H1 (cell line): Measurements from ENCODE around the gene ABCG1. TPM values are rescaled to one million over a fixed set of nuclear protein-coding genes. Genes with fewer than 3 reads are reported as not detected.
A peak's percentile ranks its signal among the peaks of the same experiment; 100 is the strongest.

Source experiments
- CTCF ChIA-PET: fragments of 300-600 bp; sonication (Branson Sonifier 250); formaldehyde crosslinking; loops from one replicate; lab custom pipeline; 2021; ENCODE audit not compliant: partially characterized antibody; lab: Charles Lee
- POLR2A ChIA-PET: fragments of 300-600 bp; sonication (Branson Sonifier 250); formaldehyde crosslinking; loops from one replicate; lab custom pipeline; 2021; ENCODE audit warnings: inconsistent platforms; ENCODE audit not compliant: partially characterized antibody; lab: Charles Lee
- DNase-seq, 2 experiments: peaks; one replicate each; pipeline versions ENCODE4 v3.0.0 to v3.0.0-alpha.2; 2010 to 2022; ENCODE audit warnings: low spot score in 2 of 2, low read depth in 1 of 2, mixed read lengths in 1 of 2
- FAIRE-seq: peaks from 2 replicates; lab custom pipeline; 2011; peaks lifted over from hg19 to GRCh38; lab: Jason Lieb, UNC
- H2AFZ ChIP-seq: 2 replicates; pipeline ENCODE4 v1.8.1; 2012; ENCODE audit warnings: low read length, inconsistent platforms
- H2AK5ac ChIP-seq: 2 replicates; pipeline ENCODE4 v1.6.1; 2013; ENCODE audit warnings: low read depth, low read length
- H2BK120ac ChIP-seq: replicated peaks from 2 replicates; pipeline ENCODE3; 2013; ENCODE audit warnings: low read depth, low read length, inconsistent platforms
- H2BK12ac ChIP-seq: 2 replicates; pipeline ENCODE4 v1.6.1; 2013; ENCODE audit warnings: low read depth, low read length
- H2BK15ac ChIP-seq: 2 replicates; pipeline ENCODE4 v1.6.1; 2013; ENCODE audit warnings: low read length
- H2BK20ac ChIP-seq: 2 replicates; pipeline ENCODE4 v1.6.1; 2013; ENCODE audit warnings: low read length
- H2BK5ac ChIP-seq: 2 replicates; pipeline ENCODE4 v1.6.1; 2013; ENCODE audit warnings: low read depth, low read length
- H3K14ac ChIP-seq: 2 replicates; pipeline ENCODE4 v1.6.1; 2013; ENCODE audit warnings: inconsistent platforms; ENCODE audit not compliant: insufficient read length
- H3K18ac ChIP-seq: 2 replicates; pipeline ENCODE4 v1.6.1; 2013; ENCODE audit warnings: low read length; ENCODE audit errors: extremely low read depth
- H3K23ac ChIP-seq: 2 replicates; pipeline ENCODE4 v1.6.1; 2013; ENCODE audit warnings: inconsistent platforms; ENCODE audit not compliant: insufficient read length
- H3K23me2 ChIP-seq: 2 replicates; pipeline ENCODE4 v1.6.1; 2013; ENCODE audit warnings: low read depth, low read length
- H3K27ac ChIP-seq: 2 replicates; pipeline ENCODE4 v1.6.1; 2011; ENCODE audit warnings: low read depth, low read length, inconsistent platforms
- H3K27me3 ChIP-seq, 4 experiments: replicated peaks in 1 of 4; 1 replicate in 1 of 4; 2 replicates in 3 of 4; pipeline versions ENCODE4 v1.6.1 to v1.8.1; 2011 to 2013; ENCODE audit warnings: low read length in 3 of 4, mild to moderate bottlenecking in 3 of 4, inconsistent platforms in 2 of 4, mixed read lengths in 2 of 4, moderate library complexity in 1 of 4; ENCODE audit not compliant: control insufficient read depth in 3 of 4, insufficient read depth in 3 of 4; ENCODE audit errors: extremely low read depth in 1 of 4
- H3K36me3 ChIP-seq, 4 experiments: 2 replicates each; pipeline versions ENCODE4 v1.6.1 to v1.8.1; 2011 to 2013; ENCODE audit warnings: mild to moderate bottlenecking in 4 of 4, low read length in 3 of 4, moderate library complexity in 2 of 4, control low read depth in 1 of 4, inconsistent platforms in 1 of 4; ENCODE audit not compliant: insufficient read depth in 4 of 4, control insufficient read depth in 2 of 4
- H3K4ac ChIP-seq: replicated peaks from 2 replicates; pipeline ENCODE3; 2013; ENCODE audit warnings: low read length, low read depth, mixed read lengths, inconsistent platforms; ENCODE audit not compliant: insufficient read length
- H3K4me1 ChIP-seq, 4 experiments: replicated peaks in 1 of 4; 1 replicate in 1 of 4; 2 replicates in 3 of 4; pipeline versions ENCODE4 v1.6.1 to v1.8.1; 2011 to 2013; ENCODE audit warnings: low read length in 3 of 4, inconsistent platforms in 2 of 4, mixed read lengths in 1 of 4; ENCODE audit not compliant: insufficient read depth in 4 of 4, control insufficient read depth in 3 of 4
- H3K4me2 ChIP-seq, 2 experiments: 2 replicates each; pipeline versions ENCODE4 v1.6.1 to v1.8.1; 2011 to 2013; ENCODE audit warnings: low read depth in 2 of 2, low read length in 2 of 2, control low read depth in 1 of 2, inconsistent platforms in 1 of 2, mild to moderate bottlenecking in 1 of 2; ENCODE audit not compliant: insufficient read depth in 1 of 2
- H3K4me3 ChIP-seq, 4 experiments: fragments of 200-600, 300-600 bp in 1 of 4; sonication (generic), shearing (Covaris generic), sonication (Bioruptor Twin) in 1 of 4; 2 replicates each; pipeline versions ENCODE4 v1.5.1 to v1.8.1; 2011 to 2016; ENCODE audit warnings: low read length in 4 of 4, low read depth in 3 of 4, control low read depth in 2 of 4, inconsistent platforms in 2 of 4, mild to moderate bottlenecking in 2 of 4, mixed read lengths in 1 of 4, moderate library complexity in 1 of 4; ENCODE audit not compliant: insufficient read depth in 2 of 4; ENCODE audit errors: extremely low read depth in 1 of 4
- H3K56ac ChIP-seq: replicated peaks from 2 replicates; pipeline ENCODE3; 2013; ENCODE audit warnings: low read depth, mild to moderate bottlenecking, mixed read lengths, low read length, inconsistent platforms; ENCODE audit not compliant: insufficient read length
- H3K79me1 ChIP-seq: 2 replicates; pipeline ENCODE4 v1.6.1; 2013; ENCODE audit warnings: low read depth, low read length, control low read depth
- H3K79me2 ChIP-seq, 2 experiments: 2 replicates each; pipeline versions ENCODE4 v1.6.1 to v1.8.1; 2012 to 2013; ENCODE audit warnings: low read length in 2 of 2, mild to moderate bottlenecking in 2 of 2, inconsistent platforms in 1 of 2; ENCODE audit not compliant: insufficient read depth in 2 of 2, control insufficient read depth in 1 of 2
- H3K9ac ChIP-seq, 4 experiments: replicated peaks in 1 of 4; 1 replicate in 1 of 4; 2 replicates in 3 of 4; pipeline versions ENCODE4 v1.6.1 to v1.8.1; 2011 to 2013; ENCODE audit warnings: low read depth in 3 of 4, low read length in 3 of 4, control low read depth in 2 of 4, mild to moderate bottlenecking in 2 of 4, moderate library complexity in 2 of 4, inconsistent platforms in 1 of 4; ENCODE audit errors: extremely low read depth in 1 of 4
- H3K9me3 ChIP-seq, 2 experiments: 2 replicates each; pipeline versions ENCODE4 v1.6.1 to v1.8.1; 2012 to 2013; ENCODE audit warnings: mild to moderate bottlenecking in 2 of 2, moderate library complexity in 2 of 2, control low read depth in 1 of 2, inconsistent platforms in 1 of 2, low read depth in 1 of 2, low read length in 1 of 2, mixed read lengths in 1 of 2; ENCODE audit not compliant: insufficient read depth in 2 of 2
- H4K20me1 ChIP-seq, 2 experiments: replicated peaks in 1 of 2; 2 replicates each; pipeline versions ENCODE3 to v1.8.1; 2011 to 2013; ENCODE audit warnings: inconsistent platforms in 2 of 2, low read length in 2 of 2, mild to moderate bottlenecking in 1 of 2; ENCODE audit not compliant: insufficient read depth in 2 of 2, control insufficient read depth in 1 of 2
- H4K5ac ChIP-seq: 2 replicates; pipeline ENCODE4 v1.6.1; 2013; ENCODE audit warnings: low read length, low read depth, mixed read lengths, inconsistent platforms; ENCODE audit not compliant: insufficient read length
- H4K8ac ChIP-seq: 2 replicates; pipeline ENCODE4 v1.8.0; 2013; ENCODE audit warnings: mild to moderate bottlenecking, moderate library complexity, low read length, inconsistent platforms; ENCODE audit not compliant: insufficient read depth; ENCODE audit errors: extremely low read depth
- H4K91ac ChIP-seq: replicated peaks from 2 replicates; pipeline ENCODE3; 2013; ENCODE audit warnings: low read length, mixed read lengths, inconsistent platforms; ENCODE audit not compliant: insufficient read length
- ATF3 ChIP-seq: IDR thresholded peaks from 2 replicates; pipeline ENCODE4 v1.6.1; 2011; ENCODE audit warnings: low read depth, mild to moderate bottlenecking, low read length; ENCODE audit not compliant: insufficient read depth
- BACH1 ChIP-seq: IDR thresholded peaks from 2 replicates; pipeline ENCODE4 v1.6.1; 2012; ENCODE audit warnings: low read length, improper control_type of control experiment
- CBX5 ChIP-seq: fragments of 300-800, 300-1000 bp; sonication (generic); IDR thresholded peaks from 2 replicates; pipeline ENCODE4 v1.7.1; 2016; ENCODE audit warnings: antibody characterized with exemption, low read length, low read depth
- CHD1 ChIP-seq: IDR thresholded peaks from 2 replicates; pipeline ENCODE4 v1.6.1; 2012; ENCODE audit warnings: low read depth, low read length, improper control_type of control experiment
- E2F6 ChIP-seq: IDR thresholded peaks from 2 replicates; pipeline ENCODE4 v1.6.1; 2012; ENCODE audit warnings: inconsistent platforms
- HDAC6 ChIP-seq: IDR thresholded peaks from one replicate; pipeline ENCODE4 v1.7.1; 2012; ENCODE audit warnings: low read depth, mild to moderate bottlenecking, inconsistent platforms, low read length, moderate library complexity
- JUN ChIP-seq: IDR thresholded peaks from 2 replicates; pipeline ENCODE4 v1.6.1; 2011; ENCODE audit warnings: low read depth, mild to moderate bottlenecking, improper control_type of control experiment, low read length
- JUND ChIP-seq: IDR thresholded peaks from 2 replicates; pipeline ENCODE4 v1.6.1; 2011; ENCODE audit warnings: mild to moderate bottlenecking, improper control_type of control experiment, low read length
- KDM4A ChIP-seq: IDR thresholded peaks from one replicate; pipeline ENCODE4 v1.7.1; 2012; ENCODE audit warnings: low read depth, mild to moderate bottlenecking, moderate library complexity, low read length, inconsistent platforms; ENCODE audit not compliant: severe bottlenecking
- POU5F1 ChIP-seq: IDR thresholded peaks from 2 replicates; pipeline ENCODE4 v1.6.1; 2011; ENCODE audit warnings: low read depth, mild to moderate bottlenecking, low read length, moderate library complexity
- RBBP5 ChIP-seq: IDR thresholded peaks from 2 replicates; pipeline ENCODE4 v1.7.1; 2012; ENCODE audit warnings: low read depth, mild to moderate bottlenecking, inconsistent platforms, low read length, moderate library complexity, borderline replicate concordance
- USF2 ChIP-seq: IDR thresholded peaks from 2 replicates; pipeline ENCODE4 v1.6.1; 2011; ENCODE audit warnings: low read length, improper control_type of control experiment
- WGBS, 2 experiments: shearing (Covaris generic) in 1 of 2; methylation state at CpG; one replicate each; pipeline versions ENCODE4 v1.1.6 to v1.1.7; 2013 to 2015; ENCODE audit warnings: low lambda C conversion rate in 2 of 2, mixed read lengths in 2 of 2, inconsistent platforms in 1 of 2, low coverage in 1 of 2, missing lambda C conversion rate in 1 of 2; ENCODE audit not compliant: insufficient replicate concordance in 2 of 2, insufficient coverage in 1 of 2, insufficient read length in 1 of 2; ENCODE audit errors: extremely low coverage in 1 of 2, missing lambda C conversion rate in 1 of 2; 5-methylcytosine and 5-hydroxymethylcytosine counted together
- polyA plus RNA-seq, 7 experiments: library from polyadenylated mRNA; depleted of rRNA in 3 of 7; stranded (reverse) in 5 of 7; unstranded in 2 of 7; fragments of >200 nt in 5 of 7; fragments of 200-250 nt in 2 of 7; gene quantifications; 1 replicate in 5 of 7; 2 replicates in 1 of 7; 4 replicates in 1 of 7; pipeline versions ENCODE4 v1.2.1 to v1.2.3, GENCODE V29; 2011 to 2013; ENCODE audit warnings: missing spikeins in 2 of 7, mixed read lengths in 2 of 7
- total RNA-seq: library from RNA; stranded (reverse); fragmentation: NEBNext Ultra II Directional; extraction: Animal tissue kit (Norgen Biotek cat#: 25700); gene quantifications from 2 replicates; pipeline ENCODE4 v1.2.1, GENCODE V29; 2021

Gene ABCG1
- total and polyA plus RNA-seq, 2 of the 8 experiments (the other 6 are each of a cell fraction or from before 2014, with no cell fraction given): 2.1 to 4.0 TPM

- H3K9ac ChIP-seq: no peak overlapping the region
- no peaks in the 10 kb centered on the region for H3K79me2 ChIP-seq
- no peak overlapping the region for H2BK5ac ChIP-seq
- no peak overlapping the region for H3K27ac ChIP-seq
- no peak overlapping the region for H4K8ac ChIP-seq
- no peak overlapping the region for H3K23ac ChIP-seq
- H3K4me2 ChIP-seq: no peak overlapping the region
- no peak overlapping the region for H2BK15ac ChIP-seq
- no peak overlapping the region for H2AFZ ChIP-seq
- H3K4me1 ChIP-seq: peaks cover 4 to 12% (median 7%) of the 10 kb centered on the region in 4 experiments
- no peak overlapping the region for H3K56ac ChIP-seq
- H3K23me2 ChIP-seq: no peaks in the 10 kb centered on the region
- peaks cover 0 to 4% of the 10 kb centered on the region in 2 experiments; a peak in 1 of 4 replicates for H3K9me3 ChIP-seq
- no peak overlapping the region for H4K91ac ChIP-seq
- ChIA-PET CTCF (interaction anchor here (6.0 to 14.3 kb wide), 2 partner anchors 11 to 16 kb away, joined by 29 to 137 read pairs; no protein-coding TSS in a partner anchor), POLR2A (no interaction called here)
- no peak overlapping the region for H2BK20ac ChIP-seq
- no peaks in the 10 kb centered on the region for H3K36me3 ChIP-seq
- H3K4me3 ChIP-seq: no peak overlapping the region
- no peak overlapping the region for H3K4ac ChIP-seq
- no peak overlapping the region for H3K18ac ChIP-seq
- H4K20me1 ChIP-seq: no peaks in the 10 kb centered on the region
- H2BK12ac ChIP-seq: no peak overlapping the region
- no peaks in the 10 kb centered on the region for H3K27me3 ChIP-seq
- no peak for FAIRE-seq
- DNase-seq: peak in 1 of 2 experiments; percentile 29
- 93% methylated on average over 4 of the region's 4 CpGs; no CpG with 5 or more reads in 1 of the 2 experiments for WGBS, 2 experiments
- H2AK5ac ChIP-seq: 0 out of 2 replicates have a peak overlapping the region, but pooled peaks have one; percentile 56
- H3K14ac ChIP-seq: no peak overlapping the region
- H2BK120ac ChIP-seq: no peak overlapping the region
- H4K5ac ChIP-seq: no peak overlapping the region
- no peaks in the 10 kb centered on the region for H3K79me1 ChIP-seq
- TF ChIP-seq POU5F1 (no peak), HDAC6 (no peak), KDM4A (no peak), RBBP5 (no peak), JUN (no peak), CBX5 (no peak), BACH1 (no peak), CHD1 (no peak), ATF3 (no peak), JUND (no peak), E2F6 (no peak), USF2 (no peak)
Measured at GRCh38 chr21:42321845-42322244, 102.9 kb downstream of the ABCG1 start.
